ENCODE results near the gene PLS1.

The PLS1 gene

DNA sequence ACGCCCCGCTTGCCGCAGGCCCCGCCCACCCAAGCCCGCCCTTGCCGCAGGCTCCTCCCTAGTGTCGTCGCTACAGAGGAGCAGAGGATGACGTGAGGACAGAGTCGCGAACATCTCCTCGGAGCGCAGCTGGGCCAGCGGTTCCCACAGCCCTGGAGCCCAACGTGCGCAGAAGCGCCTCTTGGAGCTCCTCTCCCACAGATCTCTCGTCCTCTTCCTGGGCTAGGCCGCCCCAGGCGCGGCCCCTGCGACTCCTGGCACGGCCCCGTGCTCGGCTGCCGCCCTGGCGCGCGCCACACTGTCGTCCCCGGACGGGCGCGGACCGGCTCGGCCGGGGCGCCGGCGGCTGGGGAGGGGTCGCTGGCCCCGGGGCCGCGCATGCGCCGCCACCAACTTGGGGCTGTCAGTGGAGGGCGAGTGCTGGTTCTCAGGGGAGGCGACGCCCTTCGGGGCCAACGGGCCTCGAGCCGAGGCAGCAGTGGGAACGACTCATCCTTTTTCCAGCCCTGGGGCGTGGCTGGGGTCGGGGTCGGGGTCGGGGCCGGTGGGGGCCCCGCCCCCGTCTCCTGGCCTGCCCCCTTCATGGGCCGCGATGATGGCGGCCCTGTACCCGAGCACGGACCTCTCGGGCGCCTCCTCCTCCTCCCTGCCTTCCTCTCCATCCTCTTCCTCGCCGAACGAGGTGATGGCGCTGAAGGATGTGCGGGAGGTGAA, 127.9 kb downstream of the PLS1 start, which contains the start of gene TRPC1:
TSS of gene TRPC1 (plus strand) at position 67 of the 714 bp plus-strand sequence. CDS start at position 593, 526 bp downstream.
- Histone ChIP-seq H3K79me2 (ENCODE audit: control insufficient read depth, insufficient read depth, low read length) (no peaks in the 10 kb centered on the region), H3K36me3 (ENCODE audit: control insufficient read depth, insufficient read depth, low read length) (no peaks in the 10 kb centered on the region), H3K9ac (ENCODE audit: low read length) (peak within 1 kb of the TSS; percentile 94), H4K8ac (ENCODE audit: low read depth, low read length) (no peak within 1 kb of the TSS), H3K56ac (ENCODE audit: low read length) (peak within 1 kb of the TSS; percentile 98), H3K18ac (ENCODE audit: low read length) (peak within 1 kb of the TSS; percentile 52), H2AK5ac (ENCODE audit: low read length) (no peak within 1 kb of the TSS), H3K4ac (ENCODE audit: low read depth, low read length) (no peak within 1 kb of the TSS), H3K4me3 (ENCODE audit: low read length) (peak within 1 kb of the TSS; percentile 93), H4K5ac (ENCODE audit: low read length) (peak within 1 kb of the TSS; percentile 17), H3K4me2 (ENCODE audit: low read length) (peak within 1 kb of the TSS; percentile 85), H3K23ac (ENCODE audit: low read length) (peak within 1 kb of the TSS; percentile 81), H2BK15ac (replicated peaks; ENCODE audit: low read depth) (no peak within 1 kb of the TSS), H3K27ac (ENCODE audit: low read depth, low read length) (peak within 1 kb of the TSS; percentile 98), H2BK5ac (ENCODE audit: low read length) (peak within 1 kb of the TSS; percentile 82), H2BK120ac (ENCODE audit: low read depth, low read length) (no peak within 1 kb of the TSS), H3K27me3 (ENCODE audit: insufficient read depth, low read length, poor library complexity) (no peaks in the 10 kb centered on the region), H3K79me1 (ENCODE audit: low read length) (peaks cover 3% of the 10 kb centered on the region), H3K4me1 (ENCODE audit: control insufficient read depth, low read depth, low read length) (no peaks in the 10 kb centered on the region)
- no CpG with 5 or more reads among the region's 73 CpGs for WGBS (ENCODE audit: extremely low coverage, insufficient coverage, low lambda C conversion rate)
- DNase-seq, result peak; percentile 96

GRCh38 chr3:142724682-142725356, 128.6 kb downstream of the PLS1 start:
- peak overlapping the region; percentile 28 for H3K27ac ChIP-seq (ENCODE audit: low read depth, low read length)
- DNase-seq, result peak; percentile 90
- H3K27me3 ChIP-seq (ENCODE audit: insufficient read depth, low read length, poor library complexity), result no peaks in the 10 kb centered on the region
- H3K4me2 ChIP-seq (ENCODE audit: low read length), result peak overlapping the region; percentile 85
- no peak overlapping the region for H3K23ac ChIP-seq (ENCODE audit: low read length)
- H3K4ac ChIP-seq (ENCODE audit: low read depth, low read length), result no peak overlapping the region
- H3K56ac ChIP-seq (ENCODE audit: low read length), result peak overlapping the region; percentile 98
- H4K5ac ChIP-seq (ENCODE audit: low read length), result no peak overlapping the region
- H3K79me2 ChIP-seq (ENCODE audit: control insufficient read depth, insufficient read depth, low read length), result no peaks in the 10 kb centered on the region
- peak overlapping the region; percentile 93 for H3K9ac ChIP-seq (ENCODE audit: low read length)
- no peak overlapping the region for H4K8ac ChIP-seq (ENCODE audit: low read depth, low read length)
- no peak overlapping the region for H2BK120ac ChIP-seq (ENCODE audit: low read depth, low read length)
- H3K18ac ChIP-seq (ENCODE audit: low read length), result peak overlapping the region; percentile 51
- H2BK5ac ChIP-seq (ENCODE audit: low read length), result peak overlapping the region; percentile 82
- H3K4me3 ChIP-seq (ENCODE audit: low read length), result peak overlapping the region; percentile 93
- no peak overlapping the region for H2AK5ac ChIP-seq (ENCODE audit: low read length)
- no peaks in the 10 kb centered on the region for H3K4me1 ChIP-seq (ENCODE audit: control insufficient read depth, low read depth, low read length)
- peaks cover 3% of the 10 kb centered on the region for H3K79me1 ChIP-seq (ENCODE audit: low read length)
- no peaks in the 10 kb centered on the region for H3K36me3 ChIP-seq (ENCODE audit: control insufficient read depth, insufficient read depth, low read length)
- H2BK15ac ChIP-seq (replicated peaks; ENCODE audit: low read depth), result no peak overlapping the region
- WGBS (ENCODE audit: extremely low coverage, insufficient coverage, low lambda C conversion rate), result no CpG with 5 or more reads among the region's 35 CpGs

- no peak overlapping the region for H3K18ac ChIP-seq (ENCODE audit: low read length)
- H3K27ac ChIP-seq (ENCODE audit: low read depth, low read length), result no peak overlapping the region
- H3K79me2 ChIP-seq (ENCODE audit: control insufficient read depth, insufficient read depth, low read length), result no peaks in the 10 kb centered on the region
- H3K4me2 ChIP-seq (ENCODE audit: low read length), result peak overlapping the region; percentile 85
- H3K4me1 ChIP-seq (ENCODE audit: control insufficient read depth, low read depth, low read length), result no peaks in the 10 kb centered on the region
- no peak overlapping the region for H2AK5ac ChIP-seq (ENCODE audit: low read length)
- no peaks in the 10 kb centered on the region for H3K27me3 ChIP-seq (ENCODE audit: insufficient read depth, low read length, poor library complexity)
- H3K56ac ChIP-seq (ENCODE audit: low read length), result peak overlapping the region; percentile 98
- no peak overlapping the region for H4K5ac ChIP-seq (ENCODE audit: low read length)
- no peak overlapping the region for H2BK15ac ChIP-seq (replicated peaks; ENCODE audit: low read depth)
- no CpG with 5 or more reads among the region's 5 CpGs for WGBS (ENCODE audit: extremely low coverage, insufficient coverage, low lambda C conversion rate)
- H4K8ac ChIP-seq (ENCODE audit: low read depth, low read length), result no peak overlapping the region
- DNase-seq, result no peak
- H2BK120ac ChIP-seq (ENCODE audit: low read depth, low read length), result no peak overlapping the region
- no peaks in the 10 kb centered on the region for H3K36me3 ChIP-seq (ENCODE audit: control insufficient read depth, insufficient read depth, low read length)
- H3K23ac ChIP-seq (ENCODE audit: low read length), result no peak overlapping the region
- H3K79me1 ChIP-seq (ENCODE audit: low read length), result peaks cover 3% of the 10 kb centered on the region
- H3K4me3 ChIP-seq (ENCODE audit: low read length), result peak overlapping the region; percentile 93
- H3K9ac ChIP-seq (ENCODE audit: low read length), result peak overlapping the region; percentile 93
- no peak overlapping the region for H3K4ac ChIP-seq (ENCODE audit: low read depth, low read length)
- H2BK5ac ChIP-seq (ENCODE audit: low read length), result no peak overlapping the region
Observed at GRCh38 chr3:142725357-142725739, 129.2 kb downstream of the PLS1 start.

- H2AK5ac ChIP-seq (ENCODE audit: low read length), result no peak overlapping the region
- H3K27ac ChIP-seq (ENCODE audit: low read depth, low read length), result no peak overlapping the region
- H3K56ac ChIP-seq (ENCODE audit: low read length), result no peak overlapping the region
- no peak overlapping the region for H3K4me3 ChIP-seq (ENCODE audit: low read length)
- H3K4ac ChIP-seq (ENCODE audit: low read depth, low read length), result no peak overlapping the region
- no peak overlapping the region for H4K8ac ChIP-seq (ENCODE audit: low read depth, low read length)
- no peak overlapping the region for H2BK15ac ChIP-seq (replicated peaks; ENCODE audit: low read depth)
- H3K23ac ChIP-seq (ENCODE audit: low read length), result no peak overlapping the region
- no peaks in the 10 kb centered on the region for H3K36me3 ChIP-seq (ENCODE audit: control insufficient read depth, insufficient read depth, low read length)
- peaks cover 3% of the 10 kb centered on the region for H3K79me1 ChIP-seq (ENCODE audit: low read length)
- no peak overlapping the region for H2BK5ac ChIP-seq (ENCODE audit: low read length)
- no peak overlapping the region for H3K18ac ChIP-seq (ENCODE audit: low read length)
- DNase-seq, result no peak
- no peaks in the 10 kb centered on the region for H3K79me2 ChIP-seq (ENCODE audit: control insufficient read depth, insufficient read depth, low read length)
- no peaks in the 10 kb centered on the region for H3K4me1 ChIP-seq (ENCODE audit: control insufficient read depth, low read depth, low read length)
- no peak overlapping the region for H3K9ac ChIP-seq (ENCODE audit: low read length)
- H3K27me3 ChIP-seq (ENCODE audit: insufficient read depth, low read length, poor library complexity), result no peaks in the 10 kb centered on the region
- no CpG with 5 or more reads among the region's 1 CpG for WGBS (ENCODE audit: extremely low coverage, insufficient coverage, low lambda C conversion rate)
- no peak overlapping the region for H2BK120ac ChIP-seq (ENCODE audit: low read depth, low read length)
- no peak overlapping the region for H4K5ac ChIP-seq (ENCODE audit: low read length)
- no peak overlapping the region for H3K4me2 ChIP-seq (ENCODE audit: low read length)
Observed at GRCh38 chr3:142726017-142726416, 129.8 kb downstream of the PLS1 start.

DNA sequence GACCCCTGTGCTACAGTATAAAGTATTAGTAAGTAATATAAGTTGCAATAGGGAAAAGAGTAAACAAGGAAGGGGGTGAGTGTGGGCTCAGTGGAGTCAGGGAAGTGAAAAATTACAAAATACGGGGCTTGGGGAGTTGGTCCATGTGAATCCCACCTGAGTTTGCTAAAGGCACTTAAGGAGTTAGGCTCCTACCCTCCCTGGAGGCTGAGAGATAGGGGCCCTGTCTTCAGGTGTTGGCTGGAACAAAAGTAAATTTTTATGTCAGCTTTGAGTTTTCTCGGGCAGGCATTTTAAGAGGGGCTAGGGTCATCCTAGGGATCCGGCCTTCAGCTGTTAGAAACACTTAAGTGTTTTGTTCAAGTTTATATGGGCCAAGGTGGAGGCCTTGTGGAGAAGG, 135.9 kb downstream of the PLS1 start:
- no CpG with 5 or more reads among the region's 3 CpGs for WGBS (ENCODE audit: extremely low coverage, insufficient coverage, low lambda C conversion rate)

More for the DNA sequence above, 135.9 kb downstream of the PLS1 start:
- no peak overlapping the region for H3K4me3 ChIP-seq (ENCODE audit: low read length)
- no peak overlapping the region for H4K5ac ChIP-seq (ENCODE audit: low read length)
- H2BK120ac ChIP-seq (ENCODE audit: low read depth, low read length), result no peak overlapping the region
- no peak overlapping the region for H2BK15ac ChIP-seq (replicated peaks; ENCODE audit: low read depth)
- no peak overlapping the region for H2AK5ac ChIP-seq (ENCODE audit: low read length)
- no peak overlapping the region for H3K23ac ChIP-seq (ENCODE audit: low read length)
- H3K79me1 ChIP-seq (ENCODE audit: low read length), result peaks cover 2% of the 10 kb centered on the region
- no peak overlapping the region for H3K56ac ChIP-seq (ENCODE audit: low read length)
- peaks cover 2% of the 10 kb centered on the region for H3K4me1 ChIP-seq (ENCODE audit: control insufficient read depth, low read depth, low read length)
- H3K4me2 ChIP-seq (ENCODE audit: low read length), result no peak overlapping the region
- H3K27me3 ChIP-seq (ENCODE audit: insufficient read depth, low read length, poor library complexity), result no peaks in the 10 kb centered on the region
- no peaks in the 10 kb centered on the region for H3K36me3 ChIP-seq (ENCODE audit: control insufficient read depth, insufficient read depth, low read length)
- H3K79me2 ChIP-seq (ENCODE audit: control insufficient read depth, insufficient read depth, low read length), result no peaks in the 10 kb centered on the region
- no peak overlapping the region for H3K18ac ChIP-seq (ENCODE audit: low read length)
- no peak overlapping the region for H3K4ac ChIP-seq (ENCODE audit: low read depth, low read length)
- H3K27ac ChIP-seq (ENCODE audit: low read depth, low read length), result no peak overlapping the region
- no peak for DNase-seq
- no peak overlapping the region for H3K9ac ChIP-seq (ENCODE audit: low read length)
- no peak overlapping the region for H2BK5ac ChIP-seq (ENCODE audit: low read length)
- no peak overlapping the region for H4K8ac ChIP-seq (ENCODE audit: low read depth, low read length)
